NCI-H82 treated with DMSO at 0.1 percent for 48 hours (cell line): ENCODE measurements around the gene RPS15.

Experiments
- DNase-seq: peaks from one replicate; lab custom pipeline; 2025; ENCODE audit not compliant: unreplicated experiment; lab: John Stamatoyannopoulos, UW

The RPS15 gene

GRCh38 chr19:1481893-1482360 lies 43.7 kb downstream of the RPS15 start:
- DNase-seq: no peak

GRCh38 chr19:1482361-1483130 lies 44.4 kb downstream of the RPS15 start:
- no peak for DNase-seq

GRCh38 chr19:1483131-1483978 lies 45.2 kb downstream of the RPS15 start:
- no peak for DNase-seq

GRCh38 chr19:1483979-1484428 lies 45.8 kb downstream of the RPS15 start:
- DNase-seq: no peak

GRCh38 chr19:1486720-1487575 lies 48.8 kb downstream of the RPS15 start:
- DNase-seq: no peak

GRCh38 chr19:1487576-1488281 lies 49.5 kb downstream of the RPS15 start:
- DNase-seq: no peak

GRCh38 chr19:1488282-1488601 lies 50.0 kb downstream of the RPS15 start:
- DNase-seq: no peak

- DNase-seq: no peak
Observed at GRCh38 chr19:1489463-1490310, 51.5 kb downstream of the RPS15 start.
